Gastrocnemius medialis (tissue), 4 donors: ENCODE data around the gene ALG14. TPM values are rescaled to one million over a fixed set of nuclear protein-coding genes. Genes with fewer than 3 reads are reported as not detected.
"Not testable (repeated sequence)": the region's sequence is repeated elsewhere in the genome, so short reads cannot be mapped to it uniquely, and the experiment has no call there.

Source experiments
- ATAC-seq, 2 donors: fragments of 150-250 bp; one replicate each; pipeline ENCODE4 v1.9.1; 2016
- DNase-seq, 2 donors: peaks; one replicate each; pipeline ENCODE4 v3.0.0-alpha.2; 2019
- H3K27ac ChIP-seq, 4 donors: fragments of 200-600 bp; sonication (generic); 1 replicate in 1 of 4; 2 replicates in 3 of 4; pipeline ENCODE4 v1.5.1; 2016 to 2018; ENCODE audit warnings: mild to moderate bottlenecking in 2 of 4, moderate library complexity in 1 of 4
- H3K27me3 ChIP-seq, 3 donors: fragments of 200-600 bp; sonication (generic) in 2 of 3; 1 replicate in 1 of 3; 2 replicates in 2 of 3; pipeline versions ENCODE4 v1.5.1 to v1.6.0; 2016 to 2019; ENCODE audit warnings: mild to moderate bottlenecking in 1 of 3, moderate library complexity in 1 of 3
- H3K36me3 ChIP-seq, 2 donors: fragments of 200-600 bp; sonication (generic) in 1 of 2; one replicate each; pipeline ENCODE4 v1.5.1; 2017 to 2018
- H3K4me1 ChIP-seq, 2 donors: fragments of 200-600 bp; sonication (generic) in 1 of 2; one replicate each; pipeline ENCODE4 v1.5.1; 2016 to 2017; ENCODE audit warnings: mild to moderate bottlenecking in 2 of 2
- H3K4me3 ChIP-seq, 4 donors: fragments of 200-600 bp; sonication (generic) in 3 of 4; 1 replicate in 1 of 4; 2 replicates in 3 of 4; pipeline ENCODE4 v1.5.1; 2016 to 2019; ENCODE audit warnings: mild to moderate bottlenecking in 2 of 4
- H3K9me3 ChIP-seq, 3 donors: fragments of 200-600 bp; sonication (generic) in 2 of 3; 1 replicate in 1 of 3; 2 replicates in 2 of 3; pipeline ENCODE4 v1.5.1; 2016 to 2019
- CTCF ChIP-seq, 5 experiments: fragments of 450-650 bp in 3 of 5; fragments of 200-600 bp in 2 of 5; sonication (generic) in 2 of 5; IDR thresholded peaks in 4 of 5; conservative IDR thresholded peaks in 1 of 5; 1 replicate in 4 of 5; 2 replicates in 1 of 5; pipeline ENCODE4 v1.5.1; 2016 to 2019; ENCODE audit warnings: antibody characterized with exemption in 5 of 5, mild to moderate bottlenecking in 3 of 5, moderate library complexity in 3 of 5
- POLR2A ChIP-seq, 2 donors: fragments of 450-650 bp; IDR thresholded peaks; one replicate each; pipeline ENCODE4 v1.6.1; 2017; ENCODE audit warnings: antibody characterized with exemption in 2 of 2, mild to moderate bottlenecking in 2 of 2, moderate library complexity in 2 of 2
- in situ Hi-C, 4 donors: fragments of 200-750 bp; cut with MboI; loops; one replicate each; pipeline versions ENCODE4 v1.15.0 to v1.8.0; 2017; ENCODE audit warnings: low sequenced_read_pairs in 4 of 4
- intact Hi-C: fragments of 100-400 bp; cut with DNase I; formaldehyde crosslinking; loops from one replicate; pipeline ENCODE4 v1.15.1; 2023; ENCODE audit warnings: low total_unique reads
- total RNA-seq, 4 donors: library from RNA; depleted of rRNA; stranded (reverse); fragments of >200 nt; gene quantifications; one replicate each; pipeline versions ENCODE4 v1.1.0 to v1.2.3, GENCODE V29; 2016

ALG14 gene
- total RNA-seq, 4 donors from 2014 or later = 0.24 to 0.97 (median 0.77) TPM

- Histone ChIP-seq H3K27ac (peak overlapping the region in 1 of 4 donors; percentile 34), H3K27me3 (no peaks in the 10 kb centered on the region), H3K4me1 (peaks cover 0 to 9% of the 10 kb centered on the region in 2 donors), H3K36me3 (peaks cover 0 to 20% of the 10 kb centered on the region in 2 donors), H3K9me3 (no peaks in the 10 kb centered on the region), H3K4me3 (no peak overlapping the region)
- TF ChIP-seq POLR2A (IDR thresholded peaks at IDR 0.05) (no peak), CTCF (IDR thresholded peaks at IDR 0.05 in 4 of 5, conservative IDR thresholded peaks at IDR 0.05 in 1 of 5) (no peak)
- intact Hi-C loops (loop anchor here (5.0 to 10.0 kb wide), 4 partner anchors 41 to 161 kb away; partner anchors contain the start of gene CNN3), in situ Hi-C loops (no loop called here)
- DNase-seq (no peak), ATAC-seq (no peak)
Observed at GRCh38 chr1:95023399-95024043, 49.2 kb downstream of the ALG14 start.

DNA sequence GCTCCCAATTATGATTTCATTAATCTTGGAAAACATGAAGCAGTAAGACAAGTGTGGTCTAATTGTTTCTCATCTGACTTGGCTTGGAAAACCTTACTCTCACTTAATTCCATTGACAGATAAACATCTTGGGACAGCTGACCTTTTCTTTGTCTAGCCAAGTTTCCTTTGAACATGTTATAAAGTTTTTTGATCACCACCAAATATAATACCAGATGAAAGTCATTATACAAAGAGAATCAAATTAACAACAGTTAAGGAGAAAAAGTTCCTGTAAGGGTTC is 50.2 kb downstream of the ALG14 start:
- no peak for ATAC-seq
- Histone ChIP-seq H3K9me3 (no peaks in the 10 kb centered on the region), H3K27me3 (no peaks in the 10 kb centered on the region), H3K27ac (peak overlapping the region in 3 of 4 donors; percentile 15 to 34 (median 32)), H3K4me1 (peaks cover 0 to 9% of the 10 kb centered on the region in 2 donors), H3K4me3 (no peak overlapping the region), H3K36me3 (peaks cover 0 to 20% of the 10 kb centered on the region in 2 donors)
- in situ Hi-C loops (no loop called here), intact Hi-C loops (loop anchor here (5.0 to 10.0 kb wide), 4 partner anchors 40 to 160 kb away; partner anchors contain the start of gene CNN3)
- no peak for DNase-seq
- no peak for TF ChIP-seq POLR2A (IDR thresholded peaks at IDR 0.05)
- TF ChIP-seq CTCF (IDR thresholded peaks at IDR 0.05 in 4 of 5, conservative IDR thresholded peaks at IDR 0.05 in 1 of 5) = no peak

DNA sequence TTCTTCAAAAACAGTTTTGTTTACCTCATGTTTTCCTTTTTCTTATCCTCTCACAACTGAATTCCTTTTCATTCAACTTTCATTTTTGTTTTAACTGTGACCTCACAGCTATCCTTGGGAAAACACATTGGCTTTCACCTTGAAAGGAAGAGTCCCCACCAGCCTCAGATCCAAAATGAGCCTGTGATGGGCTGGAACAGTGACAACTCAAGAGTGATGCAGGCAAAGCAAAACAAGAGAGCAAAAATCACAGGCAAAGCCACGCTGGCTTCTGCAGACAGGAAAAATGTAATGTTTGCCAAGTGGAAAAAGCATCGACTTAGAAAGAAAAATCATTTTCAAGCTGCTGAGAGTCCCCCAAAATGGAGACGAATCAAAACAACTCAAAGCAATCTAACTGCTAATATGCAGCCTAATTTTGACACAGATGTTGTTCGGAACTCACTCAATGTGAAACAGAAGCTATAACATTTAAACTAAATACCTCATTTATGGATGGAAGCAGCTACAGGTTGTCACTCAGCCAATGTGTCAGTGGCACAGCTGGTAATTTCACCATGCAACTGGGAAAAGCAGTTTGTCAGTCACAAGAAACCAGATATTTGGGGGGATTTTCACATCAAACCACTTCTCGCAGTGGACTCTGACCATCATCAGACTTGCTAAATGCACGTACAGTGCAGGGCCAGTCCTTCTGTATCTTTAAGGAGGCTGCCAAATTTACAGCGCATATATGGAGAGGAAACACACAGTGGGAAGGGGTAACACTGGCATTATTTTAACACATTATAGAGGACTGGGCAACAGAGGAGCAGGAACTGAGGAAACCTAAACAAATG is 50.7 kb downstream of the ALG14 start:
- ATAC-seq = no peak
- Histone ChIP-seq H3K27ac (peak overlapping the region; percentile 15 to 57 (median 42)), H3K9me3 (no peaks in the 10 kb centered on the region), H3K4me1 (peaks cover 0 to 9% of the 10 kb centered on the region in 2 donors), H3K36me3 (peaks cover 0 to 18% of the 10 kb centered on the region in 2 donors), H3K4me3 (peak overlapping the region in 1 of 4 donors; percentile 9), H3K27me3 (no peaks in the 10 kb centered on the region)
- intact Hi-C loops = loop anchor here (5.0 to 10.0 kb wide), 4 partner anchors 40 to 160 kb away; partner anchors contain the start of gene CNN3
- no peak for TF ChIP-seq POLR2A (IDR thresholded peaks at IDR 0.05)
- TF ChIP-seq CTCF (IDR thresholded peaks at IDR 0.05 in 4 of 5, conservative IDR thresholded peaks at IDR 0.05 in 1 of 5) = no peak
- in situ Hi-C loops = no loop called here
- no peak for DNase-seq

DNA sequence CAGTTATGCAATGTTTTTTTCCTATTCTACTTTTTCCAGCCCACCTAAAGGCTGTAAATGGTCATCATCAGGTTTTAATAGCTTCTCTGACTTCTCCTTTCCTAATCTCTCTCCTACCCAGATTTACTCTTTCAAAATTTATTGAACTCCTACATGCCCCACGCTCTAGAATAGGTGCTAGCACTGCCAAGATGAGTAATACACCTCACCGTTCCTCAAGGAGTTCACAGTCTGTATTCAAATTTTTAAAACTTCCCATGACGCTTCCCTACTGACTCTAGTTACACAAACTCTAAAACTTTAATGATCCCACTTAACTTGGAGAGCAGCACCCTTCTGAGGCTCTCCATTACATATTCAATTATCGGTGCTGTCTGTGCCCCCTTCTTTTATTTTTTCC is 51.6 kb downstream of the ALG14 start:
- intact Hi-C loops = loop anchor here (5.0 to 10.0 kb wide), 4 partner anchors 39 to 159 kb away; partner anchors contain the start of gene CNN3
- no peak for ATAC-seq
- H3K4me1 ChIP-seq = peaks cover 0 to 9% of the 10 kb centered on the region in 2 donors

GRCh38 chr1:95019466-95019865 is 53.3 kb downstream of the ALG14 start:
- H3K4me3 ChIP-seq, DNase-seq, H3K4me1 ChIP-seq, ATAC-seq, in situ Hi-C loops, H3K36me3 ChIP-seq, H3K9me3 ChIP-seq, intact Hi-C loops, H3K27me3 ChIP-seq, H3K27ac ChIP-seq: not testable (repeated sequence)

More for the DNA sequence above, 51.6 kb downstream of the ALG14 start:
- in situ Hi-C loops = no loop called here
- DNase-seq = no peak
- no peaks in the 10 kb centered on the region for H3K9me3 ChIP-seq
- no peak overlapping the region for H3K4me3 ChIP-seq
- H3K36me3 ChIP-seq = peaks cover 0 to 11% of the 10 kb centered on the region in 2 donors
- no peak for TF ChIP-seq CTCF (IDR thresholded peaks at IDR 0.05 in 4 of 5, conservative IDR thresholded peaks at IDR 0.05 in 1 of 5)
- no peak for TF ChIP-seq POLR2A (IDR thresholded peaks at IDR 0.05)
- H3K27ac ChIP-seq = peak overlapping the region; percentile 15 to 57 (median 42)
- H3K27me3 ChIP-seq = no peaks in the 10 kb centered on the region
